Skeletal muscle tissue (tissue), 4 donors: ENCODE results near the gene EPHA7. TPM values are rescaled to one million over a fixed set of nuclear protein-coding genes. Genes with fewer than 3 reads are reported as not detected.

ENCODE experiments used
- H3K27ac ChIP-seq: one replicate; pipeline ENCODE4 v1.7.0; 2013; ENCODE audit warnings: mild to moderate bottlenecking, low read depth, low read length, inconsistent platforms
- H3K27me3 ChIP-seq, 3 donors: one replicate each; pipeline ENCODE4 v1.7.0; 2013; ENCODE audit warnings: low read length in 3 of 3; ENCODE audit not compliant: control insufficient read depth in 3 of 3, insufficient read depth in 3 of 3
- H3K36me3 ChIP-seq, 3 donors: one replicate each; pipeline ENCODE4 v1.7.0; 2013; ENCODE audit warnings: low read length in 3 of 3; ENCODE audit not compliant: control insufficient read depth in 3 of 3, insufficient read depth in 3 of 3
- H3K4me1 ChIP-seq, 3 donors: one replicate each; pipeline ENCODE4 v1.7.0; 2013; ENCODE audit warnings: low read length in 3 of 3, mild to moderate bottlenecking in 3 of 3; ENCODE audit not compliant: control insufficient read depth in 3 of 3, insufficient read depth in 3 of 3
- H3K4me3 ChIP-seq, 3 donors: one replicate each; pipeline ENCODE4 v1.7.0; 2013; ENCODE audit warnings: low read length in 3 of 3
- H3K9ac ChIP-seq, 3 donors: one replicate each; pipeline ENCODE4 v1.7.0; 2013; ENCODE audit warnings: low read length in 3 of 3, mild to moderate bottlenecking in 3 of 3, moderate library complexity in 2 of 3, low read depth in 1 of 3
- H3K9me3 ChIP-seq, 3 donors: one replicate each; pipeline ENCODE4 v1.7.0; 2013; ENCODE audit warnings: low read length in 3 of 3; ENCODE audit not compliant: control insufficient read depth in 3 of 3
- total RNA-seq: library from RNA; depleted of rRNA; stranded (reverse); fragments of >200 nt; gene quantifications from one replicate; pipeline ENCODE4 v1.2.3, GENCODE V29; 2014
- donor health status: Osteomylitis.

Gene EPHA7
- total RNA-seq, 1 donor from 2014 or later = 8.4 TPM

DNA sequence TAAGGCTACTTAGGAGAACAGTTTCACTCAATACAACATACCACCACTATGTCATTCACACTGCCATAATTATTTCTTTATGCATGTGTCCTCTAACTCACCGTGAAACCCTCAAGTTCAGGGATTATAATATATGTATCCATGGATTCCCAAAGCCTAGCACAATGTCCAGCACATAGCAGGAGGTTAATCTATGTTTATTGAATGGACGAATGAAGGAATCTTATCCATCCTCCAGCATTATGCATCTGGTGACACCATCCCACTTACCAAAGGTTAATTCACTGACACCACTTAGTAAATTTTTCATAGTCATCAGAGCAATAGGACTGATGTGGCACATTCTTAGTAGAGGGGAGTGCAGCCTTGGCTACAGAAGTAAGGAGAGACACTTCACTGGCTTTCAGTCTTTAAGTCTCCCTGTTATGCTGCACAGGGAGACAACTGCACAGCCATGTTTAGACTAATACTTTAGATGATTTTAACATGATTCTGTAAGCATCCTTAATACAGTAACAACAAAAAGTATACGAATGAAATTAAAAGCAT is 49.7 kb downstream of the EPHA7 start:
- Histone ChIP-seq H3K9me3 (no peaks in the 10 kb centered on the region), H3K9ac (no peak overlapping the region), H3K4me1 (no peaks in the 10 kb centered on the region), H3K4me3 (no peak overlapping the region), H3K27me3 (no peaks in the 10 kb centered on the region), H3K27ac (no peak overlapping the region), H3K36me3 (no peaks in the 10 kb centered on the region)

DNA sequence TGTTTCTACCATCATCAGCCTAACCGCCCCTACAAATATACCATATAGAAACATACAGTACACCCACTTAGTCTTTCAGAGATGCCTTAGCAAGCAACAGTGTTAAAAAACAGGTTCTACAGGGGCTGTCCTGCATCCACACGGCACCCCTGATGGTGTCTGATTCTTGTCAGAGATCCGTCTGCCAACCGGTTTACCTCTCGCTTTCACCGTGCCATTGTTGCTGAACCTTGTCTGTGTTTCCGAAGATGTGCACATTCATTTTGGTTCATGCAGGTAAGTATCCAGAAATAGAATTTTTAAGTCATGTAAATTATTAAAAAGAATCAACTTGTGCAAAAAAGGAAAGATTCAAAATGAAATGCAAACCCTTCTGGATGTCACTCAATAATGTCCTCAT is 52.9 kb downstream of the EPHA7 start:
- H3K9me3 ChIP-seq = no peaks in the 10 kb centered on the region
- H3K4me1 ChIP-seq = no peaks in the 10 kb centered on the region
- no peak overlapping the region for H3K4me3 ChIP-seq
- H3K36me3 ChIP-seq = no peaks in the 10 kb centered on the region
- no peak overlapping the region for H3K9ac ChIP-seq
- H3K27me3 ChIP-seq = no peaks in the 10 kb centered on the region
- H3K27ac ChIP-seq = no peak overlapping the region

- Histone ChIP-seq H3K9me3 (no peaks in the 10 kb centered on the region), H3K4me3 (no peak overlapping the region), H3K27me3 (no peaks in the 10 kb centered on the region), H3K27ac (no peak overlapping the region), H3K36me3 (no peaks in the 10 kb centered on the region), H3K4me1 (no peaks in the 10 kb centered on the region), H3K9ac (no peak overlapping the region)
These were observed 53.9 kb downstream of the EPHA7 start for GRCh38 chr6:93365445-93365844.

DNA sequence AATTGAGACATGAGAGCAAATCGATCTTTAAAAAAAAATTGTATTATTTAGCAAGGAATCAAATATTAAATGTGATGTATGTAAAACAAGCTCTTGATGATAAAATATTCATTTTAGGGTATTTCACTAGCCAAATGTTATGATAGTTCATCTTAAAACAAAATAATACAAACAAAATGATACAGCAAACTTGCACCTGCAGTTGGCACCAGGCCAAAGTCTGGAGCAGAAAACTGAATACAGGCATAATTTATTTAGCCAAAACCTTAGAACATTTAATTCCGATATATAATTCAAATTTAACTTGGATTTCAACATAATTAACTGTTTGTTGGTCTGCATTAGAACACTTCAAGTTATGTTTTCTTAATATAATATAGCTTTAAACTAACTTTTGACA is 60.9 kb downstream of the EPHA7 start:
- no peaks in the 10 kb centered on the region for H3K27me3 ChIP-seq
- no peaks in the 10 kb centered on the region for H3K9me3 ChIP-seq
- H3K27ac ChIP-seq = no peak overlapping the region
- H3K4me1 ChIP-seq = no peaks in the 10 kb centered on the region
- no peaks in the 10 kb centered on the region for H3K36me3 ChIP-seq
- H3K4me3 ChIP-seq = no peak overlapping the region
- H3K9ac ChIP-seq = no peak overlapping the region

DNA sequence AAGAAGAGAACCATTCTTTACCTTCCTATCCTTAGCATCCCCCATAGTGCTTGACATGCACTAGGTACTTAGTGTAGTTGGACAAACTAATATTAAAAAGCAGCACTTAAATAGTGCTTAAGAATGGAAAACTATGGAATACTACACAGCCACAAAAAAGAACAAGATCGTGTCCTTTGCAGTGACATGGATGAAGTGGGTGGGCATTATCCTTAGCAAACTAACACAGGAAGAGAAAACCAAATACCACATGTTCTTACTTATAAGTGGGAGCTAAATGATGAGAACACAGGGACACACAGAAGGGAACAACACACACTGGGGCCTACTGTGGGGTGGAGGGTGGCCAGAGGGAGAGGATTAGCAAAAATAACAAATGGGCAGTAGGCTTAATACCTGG is 66.8 kb downstream of the EPHA7 start:
- no peak overlapping the region for H3K27ac ChIP-seq
- H3K36me3 ChIP-seq = no peaks in the 10 kb centered on the region
- no peak overlapping the region for H3K9ac ChIP-seq
- no peaks in the 10 kb centered on the region for H3K27me3 ChIP-seq
- H3K4me1 ChIP-seq = no peaks in the 10 kb centered on the region
- no peak overlapping the region for H3K4me3 ChIP-seq
- H3K9me3 ChIP-seq = no peaks in the 10 kb centered on the region

- no peak overlapping the region for H3K27ac ChIP-seq
- no peaks in the 10 kb centered on the region for H3K27me3 ChIP-seq
- no peaks in the 10 kb centered on the region for H3K36me3 ChIP-seq
- H3K9me3 ChIP-seq = no peaks in the 10 kb centered on the region
- no peak overlapping the region for H3K4me3 ChIP-seq
- H3K4me1 ChIP-seq = no peaks in the 10 kb centered on the region
- H3K9ac ChIP-seq = no peak overlapping the region
These were observed 68.1 kb downstream of the EPHA7 start for GRCh38 chr6:93351222-93351621.

- Histone ChIP-seq H3K36me3 (no peaks in the 10 kb centered on the region), H3K9ac (no peak overlapping the region), H3K27ac (no peak overlapping the region), H3K9me3 (no peaks in the 10 kb centered on the region), H3K4me1 (no peaks in the 10 kb centered on the region), H3K27me3 (no peaks in the 10 kb centered on the region), H3K4me3 (no peak overlapping the region)
These were observed 68.6 kb downstream of the EPHA7 start for GRCh38 chr6:93350774-93351173.

DNA sequence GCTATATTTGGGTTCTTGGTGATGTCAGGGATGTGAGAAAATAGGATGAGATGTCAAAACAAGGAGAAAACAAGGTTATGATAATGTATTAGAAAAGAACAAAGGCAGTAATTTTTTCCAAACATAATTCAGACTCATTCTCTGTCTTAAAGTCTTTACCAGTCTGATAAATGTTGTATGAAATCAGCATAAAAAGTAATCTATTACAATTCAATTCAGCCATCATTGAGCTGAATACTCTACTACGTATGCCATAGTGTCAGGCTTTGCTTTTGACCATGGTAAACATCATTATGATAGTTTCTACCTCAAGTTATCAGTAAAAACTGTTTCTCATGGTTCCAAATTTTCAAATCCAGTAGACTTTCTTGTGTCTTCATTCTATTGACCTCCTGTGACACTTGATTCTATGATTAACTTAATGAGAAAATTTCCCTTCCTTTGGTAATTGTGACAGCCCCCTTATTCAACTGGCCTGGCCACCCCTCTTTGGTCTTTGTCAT is 75.0 kb downstream of the EPHA7 start:
- H3K9me3 ChIP-seq = no peaks in the 10 kb centered on the region
- no peak overlapping the region for H3K4me3 ChIP-seq
- no peak overlapping the region for H3K27ac ChIP-seq
- H3K36me3 ChIP-seq = no peaks in the 10 kb centered on the region
- no peaks in the 10 kb centered on the region for H3K27me3 ChIP-seq
- no peaks in the 10 kb centered on the region for H3K4me1 ChIP-seq
- no peak overlapping the region for H3K9ac ChIP-seq

- Histone ChIP-seq H3K4me3 (no peak overlapping the region), H3K27me3 (no peaks in the 10 kb centered on the region), H3K27ac (no peak overlapping the region), H3K36me3 (no peaks in the 10 kb centered on the region), H3K9ac (no peak overlapping the region), H3K4me1 (no peaks in the 10 kb centered on the region), H3K9me3 (no peaks in the 10 kb centered on the region)
These were observed 75.9 kb downstream of the EPHA7 start for GRCh38 chr6:93343476-93343875.

DNA sequence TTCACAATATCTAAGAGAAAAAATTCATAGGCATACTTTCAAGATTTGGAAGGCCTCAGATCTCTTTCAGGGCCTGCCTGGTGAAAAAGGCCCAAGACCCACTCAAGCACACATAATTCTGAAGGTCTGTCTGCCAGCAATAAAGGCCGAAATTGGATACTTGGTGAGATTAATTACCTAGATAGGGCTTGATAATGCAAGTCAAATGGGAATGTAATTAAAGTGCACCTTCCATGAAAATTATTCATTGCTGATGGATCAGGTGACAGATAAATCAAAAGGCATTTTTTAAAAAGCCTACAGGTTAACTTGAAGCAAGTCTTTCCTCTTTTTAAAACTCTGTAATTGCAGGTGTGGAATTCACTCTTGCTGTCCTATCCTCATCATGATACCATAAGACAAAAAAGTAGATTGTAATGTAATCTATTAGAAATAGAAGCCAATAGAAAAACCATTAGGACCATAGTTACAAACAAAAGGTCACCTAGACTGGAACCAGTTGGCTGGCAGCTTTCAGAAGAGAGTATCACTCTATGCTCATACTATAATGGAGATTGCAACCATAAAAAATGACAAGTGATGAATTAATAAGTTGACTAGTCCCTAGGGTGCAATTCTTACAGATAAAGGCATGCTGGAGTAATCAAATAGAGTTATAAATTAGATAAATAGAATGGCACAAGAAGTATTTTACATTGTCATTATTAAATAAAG is 77.3 kb downstream of the EPHA7 start:
- H3K9me3 ChIP-seq = no peaks in the 10 kb centered on the region
- H3K27ac ChIP-seq = no peak overlapping the region
- H3K36me3 ChIP-seq = no peaks in the 10 kb centered on the region
- no peaks in the 10 kb centered on the region for H3K27me3 ChIP-seq
- H3K9ac ChIP-seq = no peak overlapping the region
- H3K4me1 ChIP-seq = no peaks in the 10 kb centered on the region
- no peak overlapping the region for H3K4me3 ChIP-seq
